Posterior cingulate gyrus (tissue), 11 donors: ENCODE measurements around the gene THSD4.
"Not testable (repeated sequence)": the region's sequence is repeated elsewhere in the genome, so short reads cannot be mapped to it uniquely, and the experiment has no call there.

Experiments used
- DNase-seq, 10 donors: peaks; one replicate each; pipeline versions ENCODE4 v3.0.0 to v3.0.0-alpha.2; 2020 to 2021; ENCODE audit warnings: mixed read lengths in 3 of 10
- intact Hi-C: fragments of 100-400 bp; cut with DNase I; formaldehyde crosslinking; loops from one replicate; pipeline ENCODE4 v1.15.1; 2023

Gene THSD4

DNA sequence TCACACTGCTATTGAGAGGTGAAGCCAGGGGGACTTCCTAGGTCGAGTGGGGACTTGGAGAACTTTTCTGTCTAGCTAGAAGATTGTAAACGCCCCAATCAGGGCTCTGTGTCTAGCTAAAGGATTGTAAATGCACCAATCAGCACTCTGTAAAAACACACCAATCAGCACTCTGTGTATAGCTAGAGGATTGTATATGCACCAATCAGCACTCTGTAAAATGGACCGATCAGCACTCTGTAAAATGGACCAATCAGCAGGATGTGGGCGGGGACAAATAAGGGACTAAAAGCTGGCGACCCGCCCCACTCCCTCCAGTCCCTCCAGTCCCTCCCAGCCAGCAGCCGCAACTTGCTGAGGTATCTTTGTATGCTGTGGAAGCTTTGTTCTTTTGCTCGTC is 98.7 kb downstream of the THSD4 start:
- DNase-seq, intact Hi-C loops: not testable (repeated sequence)

DNA sequence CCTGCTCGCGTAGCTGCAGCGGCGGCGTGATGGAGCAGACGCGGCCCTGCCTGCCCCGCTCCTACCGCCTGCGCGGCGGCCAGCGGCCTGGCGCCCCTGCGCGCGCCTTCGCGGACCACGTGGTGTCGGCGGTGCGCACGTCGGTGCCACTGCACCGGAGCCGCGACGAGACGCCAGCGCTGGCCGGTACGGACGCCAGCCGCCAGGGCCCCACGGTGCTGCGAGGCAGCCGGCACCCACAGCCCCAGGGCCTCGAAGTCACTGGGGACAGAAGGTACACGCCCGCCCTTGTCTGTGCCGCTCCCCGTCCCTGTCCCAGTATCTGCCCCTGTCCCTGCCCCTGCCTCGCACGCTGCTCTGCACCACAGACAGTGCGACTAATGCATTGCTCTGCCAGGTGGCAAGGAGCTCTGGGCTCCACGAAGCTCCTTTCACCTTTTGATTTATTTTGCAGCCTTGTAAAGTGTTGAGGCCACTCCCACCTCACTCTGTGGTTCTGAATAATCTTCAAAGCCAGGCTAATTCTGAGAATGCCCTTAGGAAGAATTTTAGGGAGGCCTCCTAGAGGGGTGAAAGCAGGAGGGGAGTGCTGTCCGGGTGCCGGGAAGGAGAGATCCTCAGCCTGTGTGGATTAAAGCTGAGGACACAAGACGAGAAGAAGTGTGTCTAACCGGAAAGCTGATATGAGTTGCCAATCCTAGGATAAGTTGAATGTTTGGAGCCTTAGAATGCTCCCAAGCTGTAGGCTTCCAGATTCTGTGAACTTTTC is 100.0 kb downstream of the THSD4 start:
- DNase-seq = no peak
- intact Hi-C loops = no loop called here

DNA sequence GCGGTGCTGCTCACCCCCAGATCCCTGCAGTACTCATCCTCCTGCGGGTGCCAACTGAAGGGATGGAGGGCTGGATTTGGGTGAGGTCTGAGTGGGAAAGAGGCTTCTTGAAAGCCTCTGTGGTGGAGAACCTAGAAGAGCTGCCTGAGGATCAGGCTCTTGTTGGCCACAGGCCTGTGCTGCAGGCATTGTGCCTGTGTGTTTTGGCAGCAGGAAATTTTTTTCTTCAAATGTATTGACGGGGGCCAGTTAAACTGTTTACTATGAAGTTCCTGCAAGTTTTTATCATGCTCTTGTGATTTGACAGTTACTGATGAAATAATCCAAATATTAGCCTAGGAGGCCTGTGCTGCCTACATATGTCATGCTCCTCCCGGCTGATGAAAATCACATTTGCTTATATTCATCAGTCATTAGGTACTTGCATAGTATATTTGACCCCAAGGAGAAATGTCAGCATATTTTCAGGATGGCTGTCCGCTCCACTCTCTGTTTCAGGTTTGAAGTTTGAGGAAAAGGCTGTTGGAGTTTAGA is 103.1 kb downstream of the THSD4 start:
- intact Hi-C loops = no loop called here
- DNase-seq = no peak

DNA sequence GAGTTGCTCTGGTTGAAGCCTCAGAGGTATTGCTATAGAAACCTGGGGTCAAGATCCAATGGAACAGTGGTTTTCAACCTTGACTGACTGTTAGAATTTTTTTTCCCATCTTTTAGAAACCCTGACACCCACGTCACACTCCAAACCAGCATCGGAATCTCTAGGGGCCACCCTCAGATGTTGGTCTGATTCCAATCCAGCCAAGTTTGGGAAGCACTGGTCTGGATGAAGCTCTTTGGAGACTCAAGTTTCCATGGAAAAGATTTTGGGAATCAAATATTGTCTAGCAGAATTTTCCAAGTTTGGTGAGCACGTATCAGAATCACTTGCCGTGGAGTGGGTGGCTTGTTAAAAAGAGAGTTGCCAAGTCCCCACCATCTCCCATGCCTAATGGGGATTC is 103.8 kb downstream of the THSD4 start:
- intact Hi-C loops = no loop called here
- DNase-seq = no peak

DNA sequence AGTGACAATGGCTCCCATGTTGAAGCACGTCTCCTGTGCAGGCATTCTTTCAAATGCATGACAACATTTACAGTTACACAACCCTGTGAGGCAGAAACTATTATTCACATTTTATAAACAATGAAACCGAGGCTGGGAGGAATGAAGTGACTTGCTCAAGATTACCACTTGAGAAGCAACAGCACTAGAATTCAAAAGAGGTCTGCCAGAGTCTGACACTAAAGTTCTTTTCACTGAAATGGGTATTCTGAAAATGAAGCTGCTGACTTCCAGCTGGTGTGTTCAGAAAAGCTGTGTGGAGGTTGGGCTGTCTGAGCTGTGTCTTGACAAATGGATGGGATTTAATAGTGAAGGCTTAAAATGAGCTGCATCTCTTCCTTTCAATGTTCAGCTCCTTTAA is 104.4 kb downstream of the THSD4 start:
- DNase-seq = no peak
- intact Hi-C loops = no loop called here

DNA sequence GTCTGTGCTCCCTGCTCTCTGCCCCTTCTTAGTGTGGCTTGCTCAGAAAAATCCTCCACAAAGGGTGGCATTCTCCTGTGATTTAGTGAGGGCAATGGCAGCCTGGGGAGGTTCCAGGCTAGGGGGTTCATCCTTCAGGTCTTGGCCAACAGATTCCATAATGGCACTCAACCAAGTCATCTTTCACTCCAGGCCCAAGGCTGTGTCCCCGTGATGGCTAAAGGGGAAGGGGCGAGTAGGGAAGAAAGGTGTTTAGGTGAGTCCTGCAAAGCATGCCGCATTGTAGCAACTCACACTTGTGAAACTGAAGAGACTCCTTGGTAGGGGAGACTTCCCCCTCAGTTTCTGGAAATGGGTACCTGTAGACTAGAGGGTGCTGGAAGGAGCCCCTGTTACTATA is 105.6 kb downstream of the THSD4 start:
- no peak for DNase-seq
- intact Hi-C loops = no loop called here

DNA sequence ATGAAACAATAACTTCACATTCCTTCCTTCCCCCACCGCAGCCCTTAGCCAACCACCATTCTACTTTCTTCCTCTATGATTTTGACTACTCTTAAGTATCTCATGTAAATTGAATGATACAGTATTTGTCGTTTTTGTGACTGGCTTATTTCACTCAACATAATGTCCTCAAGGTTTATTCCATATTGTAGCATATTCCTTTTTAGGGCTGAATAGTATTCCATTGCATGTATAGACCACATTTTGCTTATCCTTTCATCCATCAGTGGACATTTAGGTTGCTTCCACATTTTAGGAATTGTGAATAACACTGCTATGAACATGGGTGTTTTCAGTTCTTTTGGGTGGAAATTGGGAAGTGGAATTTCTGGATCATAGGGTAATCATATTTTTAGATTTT is 106.1 kb downstream of the THSD4 start:
- no peak for DNase-seq
- intact Hi-C loops = no loop called here

DNA sequence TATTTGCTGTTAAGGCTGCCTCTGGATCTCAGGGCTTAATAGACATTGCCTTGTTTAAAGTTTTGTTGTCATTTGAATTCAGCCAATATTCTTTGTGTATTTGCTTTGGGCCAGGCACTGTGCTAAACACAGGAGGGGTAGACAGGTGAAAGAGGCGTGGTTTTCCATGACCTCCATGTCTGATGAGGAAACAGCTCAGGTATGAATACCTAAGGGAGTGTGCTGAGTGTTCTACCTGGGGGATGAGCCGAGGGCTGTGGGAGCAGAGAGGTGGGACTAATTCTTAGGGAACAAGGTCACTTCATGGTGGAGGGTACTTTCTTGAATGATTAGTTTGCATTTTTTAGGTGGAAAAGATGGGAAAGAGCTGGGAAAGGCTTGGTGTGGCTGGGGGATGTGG is 108.2 kb downstream of the THSD4 start:
- intact Hi-C loops = no loop called here
- DNase-seq = no peak

DNA sequence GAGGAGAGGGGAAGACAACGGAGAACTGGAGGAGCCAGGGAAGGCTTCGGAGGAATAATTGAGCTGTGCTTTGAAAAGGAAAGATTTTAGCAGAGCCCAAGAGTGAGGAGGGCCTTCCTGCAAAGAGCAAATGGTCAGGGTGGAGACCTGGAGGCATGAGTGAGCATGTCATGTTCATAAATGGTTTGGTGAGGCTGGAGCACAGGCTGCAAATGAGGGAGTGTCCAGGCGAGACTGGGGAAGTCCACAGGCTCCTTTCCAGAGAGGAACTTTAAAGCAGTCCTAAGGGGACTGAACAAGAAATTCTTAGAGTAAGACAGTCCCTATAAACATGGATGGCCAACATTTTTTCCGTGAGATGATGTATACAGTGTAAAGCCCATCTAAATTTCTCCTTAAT is 108.8 kb downstream of the THSD4 start:
- no peak for DNase-seq
- intact Hi-C loops = no loop called here

DNA sequence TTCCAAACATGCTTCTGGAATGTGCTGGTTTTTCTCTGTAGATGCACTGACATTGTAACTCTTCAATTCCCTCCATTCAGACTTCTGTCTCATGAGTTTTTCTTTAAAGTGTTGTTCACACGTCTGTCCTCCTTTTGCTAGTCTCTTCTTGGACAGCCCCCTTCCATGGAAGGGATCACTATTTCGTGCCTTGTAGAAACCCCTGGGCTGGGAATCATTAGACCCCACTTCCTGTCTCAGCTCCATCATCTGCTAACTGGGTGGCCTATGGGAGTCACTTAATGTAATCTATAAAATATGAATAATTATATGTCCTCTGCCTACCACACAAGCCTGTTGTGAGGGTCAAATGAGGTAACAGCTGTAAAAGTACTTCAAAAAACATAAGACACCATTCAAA is 110.6 kb downstream of the THSD4 start:
- no peak for DNase-seq
- intact Hi-C loops = no loop called here

DNA sequence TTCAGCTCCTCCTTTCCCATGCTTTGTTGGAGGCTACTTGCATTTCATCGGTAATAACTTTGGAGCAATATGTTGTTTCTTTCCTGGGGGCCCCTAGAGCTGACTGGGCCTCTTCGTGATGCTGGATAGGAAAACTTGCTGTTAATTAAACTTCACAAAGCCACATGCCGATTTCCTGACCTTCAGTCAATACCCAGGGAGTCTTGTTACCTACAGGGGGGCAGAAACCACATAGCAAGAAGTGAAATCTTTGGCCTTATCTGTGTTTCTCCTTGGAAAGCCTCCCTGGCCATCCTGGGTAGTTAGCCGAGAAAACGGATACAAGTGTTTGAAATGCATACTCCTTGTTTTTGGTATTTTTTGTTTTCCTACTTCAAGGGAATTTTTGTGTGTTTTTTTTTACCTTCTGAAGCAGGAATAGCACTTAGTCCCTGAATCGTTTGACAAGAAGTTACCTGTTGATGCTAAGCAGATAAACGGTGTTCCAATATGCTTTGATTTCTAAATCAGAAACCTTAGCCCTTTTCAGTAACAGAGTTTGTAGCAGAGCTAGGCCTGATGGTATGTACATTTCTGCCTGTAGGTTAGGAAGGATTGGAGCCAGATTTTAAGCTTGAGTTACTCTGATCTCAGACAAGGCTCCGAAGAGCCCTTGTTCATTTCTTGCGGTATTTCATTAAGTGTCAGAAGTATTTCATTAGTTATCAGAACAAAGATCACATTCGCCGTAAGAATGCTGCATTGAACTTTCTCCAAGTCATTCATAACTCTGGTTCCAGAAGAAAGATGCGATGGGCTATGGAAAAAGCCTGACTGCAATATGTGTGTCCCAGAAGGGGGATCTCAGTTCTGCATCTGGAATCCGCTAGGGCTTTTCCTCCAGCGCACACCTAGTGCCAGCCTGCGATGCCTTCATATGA is 111.5 kb downstream of the THSD4 start:
- no peak for DNase-seq

DNA sequence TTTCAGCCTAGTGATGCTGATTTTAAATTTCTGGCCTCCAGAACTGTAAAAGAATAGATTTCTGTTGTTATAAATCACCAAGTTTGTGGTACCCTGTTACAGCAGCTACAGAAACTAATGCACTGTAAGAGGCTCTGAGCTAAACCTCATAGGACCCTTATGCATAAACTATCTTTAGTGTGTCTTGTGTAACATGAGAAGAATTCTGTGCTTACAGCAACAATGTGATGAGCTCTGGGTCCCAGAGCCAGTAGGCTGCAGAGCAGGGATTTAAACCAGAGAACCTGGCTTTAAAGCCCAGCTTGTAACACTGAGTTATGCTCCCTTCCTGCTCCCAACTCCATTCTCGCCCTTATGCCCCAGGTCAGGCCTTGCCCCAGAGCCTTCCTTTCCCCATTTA is 113.1 kb downstream of the THSD4 start:
- intact Hi-C loops = no loop called here
- no peak for DNase-seq

More for the DNA sequence above, 111.5 kb downstream of the THSD4 start:
- intact Hi-C loops = no loop called here

DNA sequence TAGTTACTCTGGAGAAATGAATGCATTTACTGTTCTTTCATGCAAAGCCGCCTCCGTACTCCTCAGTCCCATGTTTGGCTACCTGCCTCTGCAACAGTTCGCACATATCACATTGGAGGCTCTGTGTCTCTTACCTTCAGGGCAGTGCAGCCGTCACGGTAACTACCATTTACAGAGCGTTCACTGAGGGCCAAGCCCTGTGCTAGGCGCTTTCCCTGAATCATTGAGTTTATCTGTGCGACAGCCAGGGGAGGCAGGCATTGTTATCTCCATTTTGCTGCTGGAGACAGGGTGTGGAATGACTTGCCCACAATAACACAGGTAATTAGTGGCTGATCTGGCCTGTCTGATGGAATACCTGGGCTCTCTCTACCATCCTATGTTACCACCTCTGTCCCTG is 115.0 kb downstream of the THSD4 start:
- intact Hi-C loops = no loop called here

DNA sequence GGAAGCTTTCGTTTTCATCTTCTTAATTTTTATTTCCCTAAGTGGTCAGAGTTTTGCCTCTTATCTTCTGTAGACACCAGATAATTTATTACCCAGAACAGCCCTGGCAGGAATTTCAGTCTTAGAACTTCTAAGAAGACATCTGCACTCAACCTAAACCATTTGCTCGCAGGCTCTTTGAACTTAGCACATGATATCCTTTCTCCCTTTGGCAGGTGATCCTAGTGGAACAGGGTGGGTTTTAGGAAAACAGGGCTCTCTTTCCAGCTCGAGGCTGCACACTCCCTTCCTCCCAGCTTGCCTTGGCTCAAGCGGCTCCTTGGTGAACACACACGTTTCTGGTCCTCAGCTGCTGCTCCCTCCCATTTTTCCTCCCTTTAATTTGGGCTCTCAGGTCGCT is 116.5 kb downstream of the THSD4 start:
- intact Hi-C loops = no loop called here
- DNase-seq = no peak

More for the DNA sequence above, 115.0 kb downstream of the THSD4 start:
- DNase-seq = no peak

DNA sequence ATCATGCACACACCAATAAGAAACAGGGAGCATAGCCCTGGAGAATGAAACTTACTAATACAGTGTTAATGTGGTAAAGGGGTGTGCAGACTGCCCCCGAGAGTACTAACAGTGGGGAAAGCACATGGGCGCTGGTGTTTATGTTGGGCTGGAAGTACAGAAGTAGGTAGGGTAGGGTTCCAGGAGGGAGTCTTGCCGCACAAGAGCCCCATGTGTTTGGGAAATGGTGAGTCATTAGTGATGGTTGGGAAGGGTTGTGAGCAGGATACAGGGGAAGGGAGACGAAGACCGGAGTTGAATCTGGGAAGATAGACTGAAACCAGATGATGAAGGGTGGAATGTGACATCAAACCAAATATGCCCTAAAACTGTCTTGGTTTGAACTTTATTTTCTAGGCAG is 117.1 kb downstream of the THSD4 start:
- DNase-seq = no peak
- intact Hi-C loops = no loop called here

DNA sequence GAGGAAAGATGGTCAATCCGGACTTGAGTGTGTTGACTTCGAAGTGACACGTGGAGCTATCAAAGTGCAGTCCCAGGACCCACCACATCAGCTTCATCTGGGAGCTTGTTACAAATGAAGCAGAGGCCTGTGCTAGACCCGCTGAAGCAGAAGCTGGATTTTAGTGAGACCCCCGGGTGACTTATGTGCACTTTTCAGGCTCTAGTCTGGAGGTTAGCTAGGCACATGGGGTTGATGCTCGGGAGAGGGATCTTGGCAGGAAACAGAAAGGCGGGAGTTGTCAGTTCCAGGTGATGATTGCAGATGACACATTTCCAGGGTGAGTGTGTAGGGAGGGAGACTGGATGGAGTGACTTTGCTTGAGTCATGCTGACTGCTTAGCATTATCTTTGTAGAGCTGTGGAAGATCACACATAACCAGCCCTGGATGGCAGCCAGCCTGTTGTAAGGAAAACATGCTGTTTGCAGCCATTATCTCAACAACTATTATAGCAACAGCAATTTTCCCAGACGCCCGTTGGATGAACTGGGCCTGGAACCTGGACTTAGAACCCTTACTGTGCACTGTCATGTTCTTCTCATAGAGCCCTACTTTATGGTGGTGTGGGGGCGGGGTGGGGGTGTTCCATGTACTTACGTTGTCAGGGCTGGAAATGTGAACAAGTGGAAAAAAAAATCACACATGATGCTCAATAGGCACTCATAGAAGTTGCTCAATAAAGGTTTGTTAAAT is 122.4 kb downstream of the THSD4 start:
- peak in 4 of 10 donors; percentile 33 to 74 (median 44) for DNase-seq
- intact Hi-C loops = no loop called here

DNA sequence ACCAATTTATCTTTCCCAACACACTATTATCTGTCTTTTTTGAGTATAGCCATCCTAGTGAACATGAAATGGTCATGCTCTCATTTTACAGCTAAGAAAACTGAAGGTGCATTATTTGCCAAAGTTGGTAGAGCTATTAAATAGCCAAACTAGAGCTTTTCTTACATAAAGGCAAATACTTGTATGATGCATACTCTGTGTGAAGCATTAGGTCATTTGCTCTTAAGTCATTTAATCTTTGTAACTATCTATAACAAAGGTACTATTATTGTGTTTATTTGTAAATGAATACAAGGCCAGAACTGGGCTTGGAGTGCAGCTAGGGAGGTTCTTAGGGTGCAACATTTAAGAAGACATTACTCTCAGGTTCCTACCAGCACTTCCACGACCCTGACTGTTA is 123.7 kb downstream of the THSD4 start:
- no peak for DNase-seq
- intact Hi-C loops = no loop called here

DNA sequence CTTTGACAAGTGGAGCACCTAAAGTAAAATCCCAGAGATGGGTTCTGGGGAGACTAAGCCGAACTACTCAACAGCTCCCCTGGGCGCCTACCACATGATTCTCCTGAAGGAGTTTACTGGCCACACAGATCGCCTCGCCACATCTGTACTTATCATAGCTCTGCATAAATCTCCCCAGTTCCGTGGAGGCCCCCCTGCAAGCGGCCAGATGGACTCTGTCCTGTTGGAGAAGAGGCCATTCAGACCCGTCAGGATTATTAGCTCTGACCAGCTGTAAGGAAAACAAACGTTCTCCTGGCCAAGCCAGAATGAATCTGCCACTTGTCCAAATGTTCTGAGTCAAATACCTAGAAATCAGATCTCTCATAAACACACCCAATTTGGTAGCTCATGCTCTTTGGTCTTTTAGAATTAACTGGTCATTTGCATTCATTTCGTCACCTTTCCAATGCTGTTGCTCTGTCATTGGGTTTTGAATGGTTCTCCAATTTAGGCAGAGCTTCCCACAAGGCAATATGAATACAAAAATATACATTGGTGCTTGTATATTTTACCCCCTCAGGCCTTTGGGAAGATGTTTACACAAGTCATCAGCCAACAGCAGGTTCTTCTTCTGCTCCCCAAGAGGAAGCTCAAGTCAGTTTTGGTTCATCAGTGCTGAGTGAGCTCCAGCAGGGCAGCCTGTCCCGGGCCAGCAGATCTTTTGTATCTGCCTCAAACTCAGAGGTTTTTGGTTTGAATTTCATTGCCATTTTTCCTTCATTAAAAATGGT is 124.5 kb downstream of the THSD4 start:
- intact Hi-C loops = no loop called here
- no peak for DNase-seq

DNA sequence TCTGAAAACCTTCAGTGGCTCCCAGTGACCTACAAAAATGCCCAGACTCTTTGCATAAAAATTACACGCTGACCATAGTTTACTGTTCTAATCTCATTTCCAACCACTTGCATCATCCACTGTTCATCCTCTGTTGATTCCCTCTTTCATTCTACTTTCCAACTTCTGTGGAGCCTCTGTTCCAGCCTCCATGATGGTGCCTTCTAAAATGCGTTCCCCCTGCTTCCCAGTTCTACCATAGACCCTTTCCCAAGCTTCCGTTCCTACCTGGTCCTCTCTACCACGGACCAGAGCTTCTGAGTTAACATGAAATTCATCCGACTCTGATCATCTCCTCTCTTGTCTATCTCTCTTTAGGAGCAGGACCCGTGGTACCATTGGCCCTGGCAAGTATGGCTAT is 127.0 kb downstream of the THSD4 start:
- DNase-seq = no peak
- intact Hi-C loops = no loop called here

DNA sequence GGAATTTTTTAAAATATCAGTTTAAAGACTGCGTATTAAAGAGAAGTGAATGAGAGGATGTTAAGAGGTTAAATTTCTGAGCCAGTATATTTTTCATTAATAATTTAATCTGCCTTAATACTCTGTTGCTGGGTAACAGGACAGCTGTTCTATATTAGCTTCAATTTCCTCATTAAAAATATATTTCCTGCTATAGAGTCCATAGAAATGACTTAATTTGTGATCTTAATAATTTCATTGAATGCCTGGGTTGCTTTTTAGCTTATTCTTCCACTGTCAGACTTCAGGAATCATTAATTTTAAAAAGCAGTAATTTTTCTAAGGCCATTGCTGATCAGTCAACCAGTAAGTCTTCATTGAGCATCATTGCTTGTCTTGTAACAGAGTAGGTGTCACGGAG is 129.0 kb downstream of the THSD4 start:
- intact Hi-C loops = no loop called here
- DNase-seq = no peak
